HUES6 (cell line): ENCODE results near the gene GAB1.

Source experiments
- H3K27ac ChIP-seq: 2 replicates; pipeline ENCODE4 v1.7.0; 2013; ENCODE audit warnings: low read depth, mild to moderate bottlenecking, low read length, inconsistent platforms
- H3K27me3 ChIP-seq: 2 replicates; pipeline ENCODE4 v1.6.1; 2013; ENCODE audit warnings: low read length; ENCODE audit not compliant: control insufficient read depth, insufficient read depth
- H3K36me3 ChIP-seq: 2 replicates; pipeline ENCODE4 v1.6.1; 2013; ENCODE audit warnings: low read length; ENCODE audit not compliant: control insufficient read depth, insufficient read depth
- H3K4me1 ChIP-seq: 2 replicates; pipeline ENCODE4 v1.6.1; 2013; ENCODE audit warnings: low read length; ENCODE audit not compliant: control insufficient read depth, insufficient read depth
- H3K4me3 ChIP-seq: 2 replicates; pipeline ENCODE4 v1.5.1; 2013; ENCODE audit warnings: low read depth, low read length
- H3K9ac ChIP-seq: one replicate; pipeline ENCODE4 v1.6.1; 2013; ENCODE audit warnings: mild to moderate bottlenecking, low read length
- H3K9me3 ChIP-seq: 2 replicates; pipeline ENCODE4 v1.6.1; 2013; ENCODE audit warnings: low read depth, low read length; ENCODE audit not compliant: control insufficient read depth, insufficient read depth

Gene GAB1

DNA sequence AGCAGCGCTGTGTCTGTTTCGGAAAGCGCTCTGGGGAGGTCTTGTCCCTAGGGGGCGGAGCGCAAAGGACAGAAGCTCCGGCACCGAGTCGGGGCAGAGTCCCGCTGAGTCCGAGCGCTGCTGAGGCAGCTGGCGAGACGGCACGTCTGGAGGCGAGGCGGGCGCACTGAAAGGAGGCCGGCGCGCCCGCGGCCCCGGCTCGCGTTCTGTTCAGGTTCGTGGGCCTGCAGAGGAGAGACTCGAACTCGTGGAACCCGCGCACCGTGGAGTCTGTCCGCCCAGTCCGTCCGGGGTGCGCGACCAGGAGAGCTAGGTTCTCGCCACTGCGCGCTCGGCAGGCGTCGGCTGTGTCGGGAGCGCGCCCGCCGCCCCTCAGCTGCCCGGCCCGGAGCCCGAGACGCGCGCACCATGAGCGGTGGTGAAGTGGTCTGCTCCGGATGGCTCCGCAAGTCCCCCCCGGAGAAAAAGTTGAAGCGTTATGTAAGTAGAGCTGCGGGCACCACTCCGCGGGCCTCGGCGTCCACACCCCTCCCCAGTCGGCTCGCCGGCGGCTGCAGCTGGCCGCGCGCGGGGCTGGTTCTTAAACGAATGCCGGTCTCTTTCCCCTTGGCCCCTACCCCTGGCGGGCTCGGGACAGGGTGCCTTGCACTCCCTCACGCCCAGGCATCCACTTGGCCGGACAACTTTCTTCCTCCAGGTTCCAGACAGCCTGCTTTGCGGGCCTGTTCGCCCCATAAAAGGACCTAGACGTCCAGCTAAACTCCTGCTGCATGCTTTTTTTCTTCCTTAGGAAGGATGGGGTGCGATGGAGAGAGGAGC lies at the start of gene GAB1:
TSS of gene GAB1 (plus strand) at position 96 of the 819 bp plus-strand sequence. CDS start at position 409, 313 bp downstream.
- Histone ChIP-seq H3K27me3 (peaks cover 6% of the 10 kb centered on the region), H3K9ac (peak within 1 kb of the TSS; percentile 96), H3K9me3 (no peaks in the 10 kb centered on the region), H3K4me3 (peak within 1 kb of the TSS; percentile 79), H3K27ac (peak within 1 kb of the TSS; percentile 72; the same call in 1 of the 2 replicates), H3K36me3 (no peaks in the 10 kb centered on the region), H3K4me1 (0 out of 2 replicates have a peak, but pooled peaks cover 3% of the 10 kb centered on the region)

DNA sequence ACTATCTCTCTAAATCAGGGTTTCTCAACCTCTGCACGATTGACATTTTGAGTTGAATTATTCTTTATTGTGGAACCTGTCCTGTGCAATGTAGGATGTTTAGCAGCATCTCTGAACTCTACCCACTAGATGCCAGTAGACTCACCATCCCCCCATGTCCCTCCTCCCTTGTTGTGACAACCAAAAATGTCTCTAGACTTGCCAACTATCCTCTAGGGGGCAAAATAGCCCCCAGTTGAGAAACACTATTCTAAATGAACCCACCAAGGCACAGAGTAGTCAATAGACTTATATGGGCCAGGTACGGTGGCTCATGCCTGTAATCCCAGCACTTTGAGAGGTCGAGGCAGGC lies 49.1 kb upstream of the GAB1 start:
- Histone ChIP-seq H3K4me1 (peaks cover 9% of the 10 kb centered on the region), H3K27me3 (no peaks in the 10 kb centered on the region), H3K9ac (no peak overlapping the region), H3K4me3 (no peak overlapping the region), H3K27ac (no peak overlapping the region), H3K36me3 (no peaks in the 10 kb centered on the region), H3K9me3 (no peaks in the 10 kb centered on the region)

DNA sequence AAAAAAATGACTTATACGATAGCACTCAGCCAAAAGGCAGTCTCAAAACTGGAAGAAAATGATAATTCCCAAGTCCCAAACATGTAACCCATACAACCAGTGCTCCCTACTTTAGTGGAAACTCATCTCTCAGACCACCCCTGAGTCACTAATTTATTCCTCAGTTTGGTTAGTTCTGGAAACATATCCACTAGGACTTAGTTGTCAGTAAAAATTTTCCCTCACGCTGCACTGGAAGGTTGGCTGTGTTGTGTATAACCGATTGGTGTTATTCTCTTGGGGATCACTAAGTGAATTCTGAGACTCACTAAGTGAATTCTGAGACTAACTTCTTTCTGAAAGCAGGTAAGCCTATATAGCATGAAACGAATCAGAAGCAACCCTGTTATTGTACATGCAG lies 48.5 kb upstream of the GAB1 start:
- Histone ChIP-seq H3K9ac (no peak overlapping the region), H3K4me3 (no peak overlapping the region), H3K27ac (no peak overlapping the region), H3K36me3 (no peaks in the 10 kb centered on the region), H3K9me3 (no peaks in the 10 kb centered on the region), H3K27me3 (no peaks in the 10 kb centered on the region), H3K4me1 (peaks cover 9% of the 10 kb centered on the region)

DNA sequence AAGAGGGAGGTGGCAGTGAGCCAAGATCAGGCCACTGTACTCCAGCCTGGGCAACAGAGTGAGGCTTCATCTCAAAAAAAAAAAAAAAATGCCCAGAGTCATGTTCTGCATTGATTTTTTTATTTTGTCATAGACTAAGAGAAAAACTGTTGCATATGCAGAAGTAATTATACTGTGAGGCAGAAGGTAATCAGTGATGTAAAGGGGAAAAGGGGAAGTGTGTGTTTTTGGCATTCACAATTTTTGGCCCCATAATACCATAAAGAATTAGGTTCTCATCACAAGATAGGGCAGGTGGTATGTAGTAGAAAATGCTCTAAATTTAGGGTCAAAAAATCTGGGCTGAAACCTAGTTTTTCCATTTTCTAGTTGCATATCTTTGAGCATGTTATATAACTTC lies 47.3 kb upstream of the GAB1 start:
- Histone ChIP-seq H3K36me3 (no peaks in the 10 kb centered on the region), H3K27ac (no peak overlapping the region)

DNA sequence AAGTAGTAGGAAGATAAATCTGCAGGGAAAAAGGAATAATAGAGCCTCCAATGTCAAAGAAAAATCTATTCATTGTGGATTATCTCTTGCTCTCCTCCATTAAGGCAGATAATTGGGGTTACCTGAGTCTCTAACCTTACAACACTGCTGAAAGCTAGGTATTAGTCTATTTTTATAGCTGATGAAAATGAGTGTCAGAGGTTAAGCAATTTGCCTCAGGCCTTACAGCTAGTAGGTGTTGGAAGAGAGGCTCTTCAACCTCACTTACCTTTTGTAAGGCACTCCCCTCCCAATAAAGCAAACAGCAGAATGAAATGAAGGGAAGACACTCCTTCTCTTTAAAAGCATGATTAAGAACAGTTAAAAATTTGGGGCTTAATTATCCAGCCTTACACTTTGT lies 45.4 kb upstream of the GAB1 start:
- Histone ChIP-seq H3K36me3 (no peaks in the 10 kb centered on the region), H3K27ac (no peak overlapping the region), H3K9ac (no peak overlapping the region), H3K27me3 (no peaks in the 10 kb centered on the region), H3K4me3 (no peak overlapping the region), H3K9me3 (no peaks in the 10 kb centered on the region), H3K4me1 (peaks cover 1% of the 10 kb centered on the region; the same call in 1 of the 2 replicates)

More for the DNA sequence above, 47.3 kb upstream of the GAB1 start:
- H3K4me1 ChIP-seq, result peaks cover 9% of the 10 kb centered on the region
- H3K9me3 ChIP-seq, result no peaks in the 10 kb centered on the region
- no peak overlapping the region for H3K4me3 ChIP-seq
- H3K27me3 ChIP-seq, result no peaks in the 10 kb centered on the region
- H3K9ac ChIP-seq, result no peak overlapping the region

DNA sequence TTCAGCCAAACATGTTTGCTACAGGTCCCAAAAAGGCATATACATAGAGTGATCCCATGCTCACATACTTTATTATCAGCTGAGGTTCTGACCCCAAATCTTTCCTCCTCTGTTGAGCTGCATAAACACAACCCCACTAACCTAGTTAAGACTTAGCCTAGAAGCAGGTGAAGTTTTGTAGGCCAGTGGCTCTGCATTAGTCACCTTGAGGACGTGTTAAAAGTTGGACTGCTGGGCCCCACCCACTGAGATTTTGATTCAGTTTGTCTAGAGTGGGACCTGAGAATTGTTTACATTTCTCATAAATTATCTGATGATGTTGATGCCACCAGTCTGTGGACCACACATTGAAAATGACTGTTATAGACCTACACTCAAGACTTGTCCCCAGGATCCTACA lies 43.8 kb upstream of the GAB1 start:
- H3K9me3 ChIP-seq, result no peaks in the 10 kb centered on the region
- H3K9ac ChIP-seq, result no peak overlapping the region
- H3K4me3 ChIP-seq, result no peak overlapping the region
- no peaks in the 10 kb centered on the region for H3K36me3 ChIP-seq
- H3K4me1 ChIP-seq, result no peaks in the 10 kb centered on the region
- no peaks in the 10 kb centered on the region for H3K27me3 ChIP-seq
- no peak overlapping the region for H3K27ac ChIP-seq

DNA sequence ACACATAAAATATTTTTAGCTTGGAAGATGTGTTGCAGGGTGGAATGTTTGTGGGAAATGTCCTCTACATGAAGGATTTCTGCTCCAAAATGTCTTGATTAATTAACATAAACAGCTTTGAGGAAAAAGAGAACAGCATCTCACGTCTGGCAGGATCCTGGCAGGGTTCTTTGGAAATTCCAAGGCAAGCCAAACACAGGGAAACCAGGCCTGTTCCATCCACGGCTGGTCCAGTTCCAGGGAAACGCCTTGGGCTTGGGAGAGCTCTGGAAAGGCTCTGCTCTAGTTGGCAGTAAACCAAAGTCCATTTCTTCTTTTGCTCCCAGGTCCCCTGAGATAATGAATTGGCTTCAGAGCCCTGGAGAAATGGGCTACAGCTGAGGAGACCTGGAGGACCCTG lies 42.4 kb upstream of the GAB1 start:
- Histone ChIP-seq H3K4me3 (no peak overlapping the region), H3K4me1 (no peaks in the 10 kb centered on the region), H3K27ac (no peak overlapping the region), H3K27me3 (no peaks in the 10 kb centered on the region), H3K36me3 (no peaks in the 10 kb centered on the region), H3K9ac (no peak overlapping the region), H3K9me3 (no peaks in the 10 kb centered on the region)

DNA sequence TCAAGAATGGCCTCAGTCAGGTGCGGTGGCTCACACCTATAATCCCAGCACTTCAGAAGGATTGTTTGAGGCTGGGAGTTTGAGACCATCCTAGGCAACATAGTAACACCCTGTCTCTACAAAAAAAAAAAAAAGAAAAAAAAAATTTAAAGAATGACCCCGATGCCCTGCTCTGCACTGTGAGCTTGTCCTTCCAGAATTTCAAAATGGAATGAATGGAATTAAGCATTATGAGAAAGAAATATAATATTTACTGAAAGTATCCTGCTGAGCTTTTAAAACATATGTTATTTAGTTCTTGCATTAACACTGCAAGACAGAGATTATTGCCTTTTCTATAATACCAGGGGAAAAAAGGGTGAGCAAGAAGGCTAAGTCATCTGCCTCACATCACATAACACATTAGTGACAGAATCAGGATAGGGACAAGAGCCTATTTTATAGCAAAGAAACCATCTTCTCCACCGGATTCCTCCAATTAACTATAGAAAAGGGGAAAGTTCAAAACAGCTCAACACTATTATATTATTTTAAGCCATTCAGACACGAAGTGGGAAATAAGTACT lies 41.9 kb upstream of the GAB1 start:
- H3K9me3 ChIP-seq, result no peaks in the 10 kb centered on the region
- H3K4me1 ChIP-seq, result no peaks in the 10 kb centered on the region
- no peak overlapping the region for H3K4me3 ChIP-seq
- H3K27ac ChIP-seq, result no peak overlapping the region
- no peak overlapping the region for H3K9ac ChIP-seq
- H3K27me3 ChIP-seq, result no peaks in the 10 kb centered on the region
- H3K36me3 ChIP-seq, result no peaks in the 10 kb centered on the region

DNA sequence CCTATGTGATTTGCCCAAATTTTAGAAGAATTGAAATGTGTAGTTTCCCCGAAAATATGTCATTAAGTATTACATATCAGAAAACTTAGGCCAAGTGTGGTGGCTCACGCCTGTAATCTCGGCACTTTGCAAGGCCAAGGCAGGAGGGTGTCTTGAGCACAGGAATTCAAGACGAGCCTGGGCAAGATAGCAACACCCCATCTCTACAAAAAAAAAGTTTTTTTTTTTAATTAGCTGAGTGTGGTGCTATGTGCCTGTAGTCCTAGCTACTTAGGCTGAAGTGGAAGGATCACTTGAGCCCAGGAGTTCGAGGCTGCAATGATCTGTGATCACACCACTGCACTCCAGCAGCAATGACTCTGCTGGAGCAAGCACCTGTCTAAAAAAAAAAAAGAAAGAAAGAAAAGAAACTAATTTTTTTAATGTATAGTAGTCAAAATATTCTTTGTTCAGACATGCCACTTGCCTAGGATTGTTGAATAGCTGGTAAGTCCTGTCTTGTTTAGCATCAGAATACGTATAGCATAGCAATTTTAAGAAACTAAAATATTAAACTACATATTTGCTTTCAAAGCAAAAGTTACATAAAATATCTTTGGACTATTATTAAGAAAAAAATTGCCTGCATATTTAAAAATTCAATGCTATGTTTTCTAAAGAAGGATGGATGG lies 40.1 kb upstream of the GAB1 start:
- Histone ChIP-seq H3K9me3 (no peaks in the 10 kb centered on the region), H3K9ac (no peak overlapping the region), H3K27me3 (no peaks in the 10 kb centered on the region), H3K4me3 (no peak overlapping the region), H3K27ac (no peak overlapping the region), H3K4me1 (no peaks in the 10 kb centered on the region), H3K36me3 (no peaks in the 10 kb centered on the region)

DNA sequence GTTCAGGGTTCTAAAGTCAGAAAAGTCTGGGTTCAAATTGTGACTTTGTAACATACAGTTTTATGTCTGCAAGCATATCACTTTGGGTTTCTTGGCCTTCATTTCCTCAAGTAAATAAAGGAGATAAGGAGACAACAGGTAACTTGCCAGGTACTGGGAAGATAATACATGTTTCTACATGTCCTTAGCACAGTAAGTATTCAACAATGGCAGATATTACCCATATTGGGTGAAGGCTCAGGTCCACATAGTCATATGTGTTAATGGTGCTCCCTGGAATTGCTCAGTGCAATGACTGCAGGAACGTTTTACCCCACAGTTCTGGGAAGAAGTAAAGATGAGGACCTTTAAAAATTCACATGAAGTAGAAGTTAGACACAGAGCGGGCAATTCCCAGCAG lies 35.8 kb upstream of the GAB1 start:
- Histone ChIP-seq H3K9me3 (no peaks in the 10 kb centered on the region), H3K4me3 (no peak overlapping the region), H3K27ac (no peak overlapping the region), H3K27me3 (no peaks in the 10 kb centered on the region), H3K36me3 (no peaks in the 10 kb centered on the region), H3K4me1 (no peaks in the 10 kb centered on the region), H3K9ac (no peak overlapping the region)

DNA sequence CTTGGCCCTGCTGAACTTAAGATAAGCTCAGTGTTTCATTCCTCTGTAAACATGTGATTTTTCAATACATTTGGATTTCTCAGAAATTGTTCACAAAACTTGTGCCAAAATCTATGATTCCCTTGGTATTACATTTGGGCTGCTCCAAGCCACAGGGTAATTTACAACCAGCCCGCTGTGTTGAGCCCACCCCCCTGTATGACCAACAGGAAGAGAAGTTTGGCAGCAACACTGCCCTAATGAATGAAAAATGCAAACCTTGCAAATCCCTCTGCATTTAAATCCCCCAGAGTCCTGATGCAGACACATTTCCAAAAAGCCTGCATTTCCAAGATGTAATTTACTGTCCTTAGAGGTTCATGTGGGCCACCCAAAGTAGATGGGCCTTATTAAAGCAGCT lies 34.1 kb upstream of the GAB1 start:
- Histone ChIP-seq H3K9me3 (no peaks in the 10 kb centered on the region), H3K27ac (no peak overlapping the region), H3K4me1 (no peaks in the 10 kb centered on the region), H3K9ac (no peak overlapping the region), H3K27me3 (no peaks in the 10 kb centered on the region), H3K4me3 (no peak overlapping the region), H3K36me3 (no peaks in the 10 kb centered on the region)
